ENCODE data around the gene MPO. TPM values are rescaled to one million over a fixed set of nuclear protein-coding genes. Genes with fewer than 3 reads are reported as not detected.

The MPO gene
- total RNA-seq, 1 experiment from 2014 or later: not detected

- Histone ChIP-seq H3K27ac (no peak overlapping the region), H3K4me1 (replicated peaks; ENCODE audit: insufficient read depth) (no peaks in the 10 kb centered on the region), H3K9me3 (ENCODE audit: insufficient read depth, low read depth) (no peaks in the 10 kb centered on the region), H3F3A (ENCODE audit: insufficient read depth, low read depth) (no peaks in the 10 kb centered on the region), H2AFZ (no peak overlapping the region), H3K27me3 (ENCODE audit: insufficient read depth, low read depth) (peaks cover 96% of the 10 kb centered on the region), H4K20me1 (ENCODE audit: insufficient read depth) (no peaks in the 10 kb centered on the region), H3K4me2 (no peak overlapping the region), H3K4me3 (no peak overlapping the region), H3K79me2 (ENCODE audit: low read depth) (no peaks in the 10 kb centered on the region), H3K9me2 (ENCODE audit: insufficient read depth) (no peaks in the 10 kb centered on the region), H3K36me3 (ENCODE audit: low read depth) (no peaks in the 10 kb centered on the region)
- BruUV-seq (replicated peaks): no TSS peak
- ChIA-PET CTCF (no interaction called here), POLR2A (ENCODE audit: unreplicated experiment) (interaction anchor here (0.5 to 0.7 kb wide), 2 partner anchors 78 to 561 kb away, joined by 3 to 27 read pairs; no protein-coding TSS in a partner anchor)
- intact Hi-C loops (cut with micrococcal nuclease; ENCODE audit: unreplicated experiment): no loop called here
- no peak for DNase-seq
- TF ChIP-seq CTCF (conservative IDR thresholded peaks at IDR 0.05): no peak
- TF ChIP-seq EZH2 (IDR thresholded peaks at IDR 0.05; ENCODE audit: low read depth): no peak
These were observed 33.0 kb downstream of the MPO start for GRCh38 chr17:58247511-58248363.

GRCh38 chr17:58246781-58247180 is 34.0 kb downstream of the MPO start:
- no TSS peak for BruUV-seq (replicated peaks)
- Histone ChIP-seq H3K36me3 (ENCODE audit: low read depth) (no peaks in the 10 kb centered on the region), H3K79me2 (ENCODE audit: low read depth) (no peaks in the 10 kb centered on the region), H3K27ac (no peak overlapping the region), H3F3A (ENCODE audit: insufficient read depth, low read depth) (no peaks in the 10 kb centered on the region), H4K20me1 (ENCODE audit: insufficient read depth) (no peaks in the 10 kb centered on the region), H3K9me2 (ENCODE audit: insufficient read depth) (no peaks in the 10 kb centered on the region), H3K4me2 (no peak overlapping the region), H3K4me1 (replicated peaks; ENCODE audit: insufficient read depth) (no peaks in the 10 kb centered on the region), H3K4me3 (no peak overlapping the region), H3K27me3 (ENCODE audit: insufficient read depth, low read depth) (peaks cover 96% of the 10 kb centered on the region), H2AFZ (no peak overlapping the region), H3K9me3 (ENCODE audit: insufficient read depth, low read depth) (no peaks in the 10 kb centered on the region)
- intact Hi-C loops (cut with micrococcal nuclease; ENCODE audit: unreplicated experiment): no loop called here
- TF ChIP-seq CTCF (conservative IDR thresholded peaks at IDR 0.05): no peak
- TF ChIP-seq EZH2 (IDR thresholded peaks at IDR 0.05; ENCODE audit: low read depth): no peak
- ChIA-PET CTCF (no interaction called here), POLR2A (ENCODE audit: unreplicated experiment) (no interaction called here)
- DNase-seq: no peak

GRCh38 chr17:58246104-58246740 is 34.5 kb downstream of the MPO start:
- intact Hi-C loops (cut with micrococcal nuclease; ENCODE audit: unreplicated experiment): no loop called here
- CTCF ChIA-PET: no interaction called here

More at GRCh38 chr17:58246104-58246740, 34.5 kb downstream of the MPO start:
- H3K9me3 ChIP-seq (ENCODE audit: insufficient read depth, low read depth): no peaks in the 10 kb centered on the region
- H3K27ac ChIP-seq: no peak overlapping the region
- no peaks in the 10 kb centered on the region for H4K20me1 ChIP-seq (ENCODE audit: insufficient read depth)
- BruUV-seq (replicated peaks): no TSS peak
- no peaks in the 10 kb centered on the region for H3K36me3 ChIP-seq (ENCODE audit: low read depth)
- DNase-seq: no peak
- H2AFZ ChIP-seq: no peak overlapping the region
- H3K27me3 ChIP-seq (ENCODE audit: insufficient read depth, low read depth): peaks cover 96% of the 10 kb centered on the region
- H3K4me2 ChIP-seq: no peak overlapping the region
- POLR2A ChIA-PET (ENCODE audit: unreplicated experiment): no interaction called here
- no peaks in the 10 kb centered on the region for H3K9me2 ChIP-seq (ENCODE audit: insufficient read depth)
- no peaks in the 10 kb centered on the region for H3K79me2 ChIP-seq (ENCODE audit: low read depth)
- H3F3A ChIP-seq (ENCODE audit: insufficient read depth, low read depth): no peaks in the 10 kb centered on the region
- no peak for TF ChIP-seq EZH2 (IDR thresholded peaks at IDR 0.05; ENCODE audit: low read depth)
- no peak for TF ChIP-seq CTCF (conservative IDR thresholded peaks at IDR 0.05)
- H3K4me1 ChIP-seq (replicated peaks; ENCODE audit: insufficient read depth): no peaks in the 10 kb centered on the region
- no peak overlapping the region for H3K4me3 ChIP-seq

All from PC-9 (cell line).